Fibroblast of the aortic adventitia (primary cell): ENCODE results near the gene ARID1A. TPM values are rescaled to one million over a fixed set of nuclear protein-coding genes. Genes with fewer than 3 reads are reported as not detected.

Source experiments
- DNase-seq: peaks from one replicate; pipeline ENCODE4 v3.0.0-alpha.2; 2010; ENCODE audit warnings: low read depth
- H3K4me3 ChIP-seq: 2 replicates; pipeline ENCODE4 v1.5.1; 2011; ENCODE audit warnings: low read depth, mild to moderate bottlenecking, control low read depth, low read length, moderate library complexity
- CTCF ChIP-seq: IDR thresholded peaks from 2 replicates; pipeline ENCODE4 v1.5.1; 2011; ENCODE audit warnings: mild to moderate bottlenecking, low read length, control low read depth, inconsistent platforms; ENCODE audit not compliant: insufficient read depth
- total RNA-seq: library from RNA; depleted of rRNA; stranded (reverse); fragments of >200 nt; gene quantifications from 2 replicates; pipeline ENCODE4 v1.2.3, GENCODE V29; 2012; ENCODE audit warnings: low replicate concordance

Gene ARID1A
- total RNA-seq, 1 donor, result 26.9 TPM

DNA sequence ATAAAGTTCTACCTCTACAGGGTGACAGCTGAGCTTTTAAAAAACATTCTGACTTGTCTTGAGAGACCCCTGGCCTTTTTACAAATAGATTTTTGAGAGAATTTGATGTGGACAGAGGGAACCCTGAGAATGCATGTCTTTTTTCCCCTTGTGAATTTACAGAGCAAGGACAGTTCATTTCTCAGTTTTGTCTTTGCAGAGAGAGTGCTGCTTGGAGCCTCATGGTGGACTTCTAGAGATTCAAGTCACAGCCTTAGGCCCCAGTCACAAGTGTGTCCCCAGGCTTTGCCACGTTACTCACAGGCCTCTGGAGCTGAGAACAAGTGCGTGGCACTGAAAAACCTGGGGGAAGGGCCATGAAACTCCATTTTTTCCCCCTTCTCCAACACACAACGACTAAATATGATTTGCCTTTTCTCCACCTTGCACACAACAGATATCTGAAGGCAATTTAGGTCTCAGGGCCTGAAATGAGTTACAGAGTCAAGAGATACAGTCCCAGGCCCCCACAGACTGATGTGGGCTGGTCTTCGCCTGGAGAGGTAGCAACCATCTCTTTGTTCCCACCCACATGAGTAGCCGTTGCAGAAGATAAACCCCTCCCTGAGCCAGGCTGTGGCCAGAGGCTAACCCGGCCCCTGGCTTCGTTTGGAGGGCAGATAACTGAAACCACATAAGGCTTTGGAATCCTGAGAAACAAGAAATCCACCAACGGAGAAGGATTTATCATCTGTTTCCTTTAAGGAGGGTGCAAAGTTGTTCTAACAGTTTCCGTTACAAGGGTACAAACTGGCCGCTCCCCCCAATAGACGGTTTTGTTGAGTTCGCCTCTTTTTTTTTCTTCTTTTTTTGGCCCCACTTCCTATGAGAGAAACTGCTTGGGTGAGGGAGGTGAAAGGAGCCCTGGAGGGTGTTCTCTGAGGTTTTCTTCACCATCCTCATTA is 90.9 kb downstream of the ARID1A start:
- TF ChIP-seq CTCF, result no peak
- H3K4me3 ChIP-seq, result peak overlapping the region; percentile 86
- peak; percentile 93 for DNase-seq

DNA sequence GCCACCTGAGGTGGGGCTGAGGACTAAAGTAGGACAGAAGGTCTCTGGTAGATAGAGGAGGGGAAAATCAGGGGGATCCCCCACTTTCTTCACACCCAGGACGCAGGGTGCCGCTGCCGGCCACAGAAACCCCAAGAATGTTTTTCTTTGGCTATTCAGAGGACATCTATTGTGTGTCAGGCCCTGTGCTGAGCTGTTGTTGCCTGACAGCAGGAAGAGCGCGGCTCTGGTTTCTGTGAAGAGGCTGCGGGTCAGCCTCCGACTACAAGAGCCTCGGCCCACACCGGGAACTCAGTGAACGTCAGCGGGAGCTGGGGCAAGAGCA is 91.5 kb downstream of the ARID1A start:
- DNase-seq, result peak; percentile 57
- peak overlapping the region; percentile 86 for H3K4me3 ChIP-seq

DNA sequence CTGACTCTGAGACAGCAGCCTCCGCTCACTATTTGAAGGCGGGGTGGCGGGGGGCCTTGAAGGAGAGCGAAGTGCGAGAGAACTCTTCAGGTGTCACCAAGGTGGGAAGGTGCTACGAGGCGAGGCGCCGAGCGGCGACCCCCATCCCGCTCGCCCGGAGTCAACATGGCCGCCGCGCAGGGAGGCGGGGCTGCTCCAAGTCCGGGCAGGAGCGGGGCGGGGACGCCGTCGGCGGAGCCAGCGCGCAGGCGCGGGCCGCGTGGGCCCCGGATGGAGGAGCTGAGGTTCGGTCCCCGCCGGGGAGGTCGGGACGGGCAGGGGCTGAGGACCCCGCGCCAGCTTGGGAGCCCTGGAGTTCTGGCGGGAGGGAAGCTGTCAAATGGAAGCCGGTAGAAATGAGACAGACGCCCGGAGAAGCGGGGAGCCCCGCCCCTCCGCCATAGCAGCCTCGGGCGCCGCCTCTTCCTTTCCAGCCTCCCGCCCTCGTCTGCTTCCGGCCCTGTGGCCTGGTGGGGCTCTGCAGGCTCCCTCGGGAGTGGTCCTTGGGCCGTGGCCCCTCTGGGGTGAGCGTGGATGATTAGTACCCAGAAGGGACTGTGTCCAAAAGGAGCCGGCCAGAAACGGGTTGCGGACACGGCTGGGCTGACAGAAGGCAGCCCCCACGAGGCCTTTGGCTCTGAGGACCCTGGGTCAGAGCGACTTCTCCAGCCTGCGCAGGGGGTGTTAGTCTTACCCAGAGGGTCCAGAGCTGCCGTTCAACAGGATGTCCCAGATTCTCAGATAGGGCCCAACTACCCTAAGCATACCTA is 92.1 kb downstream of the ARID1A start, which contains the start of gene PIGV:
PIGV (plus strand) TSS at position 245 of the 809 bp plus-strand sequence. CDS start 2,866 bp downstream, outside the sequence.
- peak within 1 kb of the TSS; percentile 86 for H3K4me3 ChIP-seq
- peak; percentile 80 for DNase-seq
- peak; percentile 17 for TF ChIP-seq CTCF

More for the DNA sequence above, 91.5 kb downstream of the ARID1A start:
- no peak for TF ChIP-seq CTCF

DNA sequence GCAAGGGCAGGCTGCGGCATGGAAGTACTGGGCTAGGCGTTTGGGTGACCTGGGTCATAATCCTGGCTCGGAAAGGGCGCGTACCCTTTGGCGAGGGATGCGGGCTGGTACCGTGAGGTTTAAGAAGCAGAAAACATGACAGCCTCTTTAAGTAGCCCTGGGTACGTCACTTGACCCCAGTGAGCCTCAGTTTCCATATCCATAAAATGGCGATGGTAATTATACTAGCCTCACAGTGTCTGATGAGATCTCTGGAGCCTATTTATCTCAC is 92.6 kb downstream of the ARID1A start:
- peak overlapping the region; percentile 86 for H3K4me3 ChIP-seq
- no peak for TF ChIP-seq CTCF

GRCh38 chr1:26788836-26789611 is 93.2 kb downstream of the ARID1A start:
- peak; percentile 95 for TF ChIP-seq CTCF

More for the DNA sequence above, 92.6 kb downstream of the ARID1A start:
- DNase-seq, result no peak

DNA sequence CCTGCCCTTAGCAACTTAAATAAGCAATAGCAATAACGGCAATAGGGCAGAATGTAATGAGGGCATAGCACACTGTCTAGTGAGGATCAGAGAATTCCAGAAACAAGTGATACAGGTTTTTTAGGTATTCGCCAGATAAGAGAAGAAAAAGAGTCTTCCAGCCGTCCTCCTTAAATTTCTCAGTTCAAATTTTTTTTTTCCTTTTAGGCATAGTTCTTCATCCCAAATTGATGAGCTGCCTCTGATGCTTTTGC is 93.7 kb downstream of the ARID1A start:
- TF ChIP-seq CTCF, result no peak
- H3K4me3 ChIP-seq, result no peak overlapping the region
- DNase-seq, result no peak

More at GRCh38 chr1:26788836-26789611, 93.2 kb downstream of the ARID1A start:
- peak; percentile 90 for DNase-seq
- H3K4me3 ChIP-seq, result peak overlapping the region; percentile 86
